IMR-90 (cell line): Measurements from ENCODE around the gene SNTN. TPM values are rescaled to one million over a fixed set of nuclear protein-coding genes. Genes with fewer than 3 reads are reported as not detected.

Source experiments
- ATAC-seq: fragments of 200-7000 bp; cut with Tn5 transposase; 2 replicates; pipeline ENCODE4 v1.9.1; 2020; ENCODE audit warnings: low read depth, mild to moderate bottlenecking, moderate library complexity
- BruUV-seq: library from RNA; stranded (reverse); fragments of 400-500 nt; replicated peaks from 2 replicates; lab custom pipeline; 2021; lab: Mats Ljungman, UMichigan
- CTCF ChIA-PET: fragments of 300-600 bp; formaldehyde crosslinking; extraction: SDS; loops from one replicate; lab custom pipeline; 2021; ENCODE audit warnings: antibody characterized with exemption; lab: Yijun Ruan, JAX
- POLR2A ChIA-PET: fragments of 300-600 bp; sonication (Branson Sonifier 250); formaldehyde crosslinking; loops from one replicate; lab custom pipeline; 2022; ENCODE audit warnings: antibody characterized with exemption; ENCODE audit not compliant: unreplicated experiment; lab: Charles Lee
- DNase-seq: peaks from one replicate; pipeline ENCODE4 v3.0.0; 2013
- H2AFZ ChIP-seq: replicated peaks from 2 replicates; pipeline ENCODE3; 2013; ENCODE audit warnings: low read length, mild to moderate bottlenecking; ENCODE audit not compliant: poor library complexity
- H2AK5ac ChIP-seq: 2 replicates; pipeline ENCODE4 v1.6.1; 2013; ENCODE audit warnings: low read depth, low read length, inconsistent platforms
- H2AK9ac ChIP-seq: replicated peaks from 2 replicates; pipeline ENCODE3; 2013; ENCODE audit warnings: mild to moderate bottlenecking, low read depth, low read length, moderate library complexity; ENCODE audit not compliant: poor library complexity
- H2BK120ac ChIP-seq: 2 replicates; pipeline ENCODE4 v1.6.1; 2013; ENCODE audit warnings: low read depth, low read length, inconsistent platforms
- H2BK15ac ChIP-seq: 3 replicates; pipeline ENCODE4 v1.6.1; 2013; ENCODE audit warnings: low read depth, low read length, inconsistent platforms
- H2BK20ac ChIP-seq: 2 replicates; pipeline ENCODE4 v1.6.1; 2013; ENCODE audit warnings: low read depth, mild to moderate bottlenecking, inconsistent platforms, low read length, moderate library complexity
- H2BK5ac ChIP-seq: 2 replicates; pipeline ENCODE4 v1.6.1; 2013; ENCODE audit warnings: mild to moderate bottlenecking, low read depth, low read length, inconsistent platforms; ENCODE audit not compliant: poor library complexity, severe bottlenecking
- H3K14ac ChIP-seq: replicated peaks from 2 replicates; pipeline ENCODE4 v1.6.1; 2013; ENCODE audit warnings: low read depth, low read length, inconsistent platforms
- H3K18ac ChIP-seq: 2 replicates; pipeline ENCODE4 v1.6.1; 2013; ENCODE audit warnings: low read depth, low read length, control low read depth
- H3K23ac ChIP-seq: 2 replicates; pipeline ENCODE4 v1.6.1; 2013; ENCODE audit warnings: low read depth, low read length, inconsistent platforms
- H3K27ac ChIP-seq: 2 replicates; pipeline ENCODE4 v1.5.1; 2013; ENCODE audit warnings: mild to moderate bottlenecking, control low read depth, low read length; ENCODE audit not compliant: insufficient read depth
- H3K27me3 ChIP-seq: 2 replicates; pipeline ENCODE4 v1.6.1; 2013; ENCODE audit warnings: low read length; ENCODE audit not compliant: control insufficient read depth, insufficient read depth
- H3K36me3 ChIP-seq: 2 replicates; pipeline ENCODE4 v1.6.1; 2013; ENCODE audit warnings: low read length, mixed read lengths; ENCODE audit not compliant: control insufficient read depth, insufficient read depth
- H3K4ac ChIP-seq: 2 replicates; pipeline ENCODE4 v1.6.1; 2013; ENCODE audit warnings: low read depth, low read length, inconsistent platforms
- H3K4me1 ChIP-seq: 2 replicates; pipeline ENCODE4 v1.6.1; 2013; ENCODE audit warnings: low read length, mixed read lengths; ENCODE audit not compliant: control insufficient read depth, insufficient read depth
- H3K4me2 ChIP-seq: 2 replicates; pipeline ENCODE4 v1.6.1; 2013; ENCODE audit warnings: low read depth, mild to moderate bottlenecking, control low read depth, low read length, moderate library complexity
- H3K4me3 ChIP-seq: 2 replicates; pipeline ENCODE4 v1.5.1; 2013; ENCODE audit warnings: low read depth, mild to moderate bottlenecking, control low read depth, low read length, moderate library complexity; ENCODE audit not compliant: insufficient read depth
- H3K56ac ChIP-seq: 2 replicates; pipeline ENCODE4 v1.6.1; 2013; ENCODE audit warnings: low read length, inconsistent platforms; ENCODE audit not compliant: insufficient read depth; ENCODE audit errors: extremely low read depth
- H3K79me1 ChIP-seq, 2 experiments: 2 replicates each; pipeline ENCODE4 v1.6.1; 2013; ENCODE audit warnings: low read length in 2 of 2, inconsistent platforms in 1 of 2, low read depth in 1 of 2
- H3K9ac ChIP-seq: 2 replicates; pipeline ENCODE4 v1.6.1; 2013; ENCODE audit warnings: low read depth, low read length, control low read depth
- H3K9me1 ChIP-seq: 2 replicates; pipeline ENCODE4 v1.6.1; 2013; ENCODE audit warnings: low read length, inconsistent platforms; ENCODE audit not compliant: insufficient read depth
- H3K9me3 ChIP-seq: 2 replicates; pipeline ENCODE4 v1.6.1; 2013; ENCODE audit warnings: low read length; ENCODE audit not compliant: control insufficient read depth, insufficient read depth
- H4K20me1 ChIP-seq: 2 replicates; pipeline ENCODE4 v1.6.1; 2013; ENCODE audit warnings: low read length, inconsistent platforms; ENCODE audit not compliant: insufficient read depth
- H4K5ac ChIP-seq: 2 replicates; pipeline ENCODE4 v1.6.1; 2013; ENCODE audit warnings: mild to moderate bottlenecking, low read depth, low read length, control low read depth
- H4K8ac ChIP-seq, 2 experiments: 2 replicates each; pipeline ENCODE4 v1.6.1; 2013; ENCODE audit warnings: low read depth in 2 of 2, low read length in 2 of 2, control low read depth in 1 of 2, inconsistent platforms in 1 of 2
- H4K91ac ChIP-seq: 2 replicates; pipeline ENCODE4 v1.6.1; 2013; ENCODE audit warnings: low read depth, low read length, inconsistent platforms; ENCODE audit not compliant: insufficient read depth
- RAD21 ChIP-seq: IDR thresholded peaks from 2 replicates; pipeline ENCODE4 v1.6.1; 2012; ENCODE audit warnings: low read length, improper control_type of control experiment
- WGBS, 2 experiments: methylation state at CpG; one replicate each; pipeline versions ENCODE4 v1.1.5 to v1.1.7; 2013; ENCODE audit warnings: missing lambda C conversion rate in 2 of 2; ENCODE audit not compliant: insufficient read length in 1 of 2; ENCODE audit errors: extremely low coverage in 2 of 2; 5-methylcytosine and 5-hydroxymethylcytosine counted together
- dilution Hi-C: fragments of 300-500 bp; cut with HindIII; formaldehyde crosslinking; loops from one replicate; pipeline ENCODE4 v1.14.3; 2018; ENCODE audit warnings: low sequenced_read_pairs; ENCODE audit not compliant: unreplicated experiment
- in situ Hi-C: fragments of 300-500 bp; cut with MboI; formaldehyde crosslinking; loops from 3 replicates; pipeline ENCODE4 v1.14.3; 2019; ENCODE audit warnings: low sequenced_read_pairs, inconsistent platforms, mixed read lengths
- intact Hi-C: fragments of 100-400 bp; cut with micrococcal nuclease; formaldehyde crosslinking; loops from 2 replicates; pipeline ENCODE4 v1.10.0; 2022
- polyA plus RNA-seq, 3 experiments: library from polyadenylated mRNA; depleted of rRNA; stranded (reverse); fragments of >200 nt; gene quantifications; 2 replicates each; pipeline ENCODE4 v1.2.3, GENCODE V29; 2012; ENCODE audit warnings: low replicate concordance in 1 of 3
- total RNA-seq: library from RNA; depleted of rRNA; stranded (reverse); fragments of >200 nt; gene quantifications from 2 replicates; pipeline ENCODE4 v1.2.3, GENCODE V29; 2012

The SNTN gene
- total and polyA plus RNA-seq, 2 of the 4 experiments (the other 2 are of a cell fraction): not detected

- dilution Hi-C loops (no loop called here), intact Hi-C loops (no loop called here), in situ Hi-C loops (no loop called here)
- no peaks in the 10 kb centered on the region for H3K36me3 ChIP-seq
- no peak overlapping the region for H3K4ac ChIP-seq
- H3K4me2 ChIP-seq: no peak overlapping the region
- no peak overlapping the region for H3K23ac ChIP-seq
- DNase-seq (no peak), ATAC-seq (no peak)
- H3K9me3 ChIP-seq: no peaks in the 10 kb centered on the region
- TF ChIP-seq RAD21: no peak
- no peak overlapping the region for H2AK9ac ChIP-seq
- ChIA-PET POLR2A (no interaction called here), CTCF (no interaction called here)
- H3K4me1 ChIP-seq: no peaks in the 10 kb centered on the region
- H2BK5ac ChIP-seq: no peak overlapping the region
- H2BK120ac ChIP-seq: no peak overlapping the region
- no peak overlapping the region for H2BK20ac ChIP-seq
- no peak overlapping the region for H3K27ac ChIP-seq
- H3K4me3 ChIP-seq: no peak overlapping the region
- H2BK15ac ChIP-seq: no peak overlapping the region
- H3K79me1 ChIP-seq: no peaks in the 10 kb centered on the region
- 60% methylated on average over 2 of the region's 9 CpGs; no CpG with 5 or more reads in 1 of the 2 experiments for WGBS, 2 experiments
- BruUV-seq: no TSS peak
- no peaks in the 10 kb centered on the region for H3K9me1 ChIP-seq
- no peak overlapping the region for H3K9ac ChIP-seq
- H3K18ac ChIP-seq: no peak overlapping the region
- no peak overlapping the region for H3K56ac ChIP-seq
- H4K20me1 ChIP-seq: no peaks in the 10 kb centered on the region
- no peak overlapping the region for H2AFZ ChIP-seq
- H4K5ac ChIP-seq: no peak overlapping the region
- H4K91ac ChIP-seq: no peak overlapping the region
- H2AK5ac ChIP-seq: no peak overlapping the region
- no peaks in the 10 kb centered on the region; the same call in 1 of the 2 replicates for H3K27me3 ChIP-seq
- no peak overlapping the region for H4K8ac ChIP-seq
- no peak overlapping the region for H3K14ac ChIP-seq
These were observed 35.1 kb downstream of the SNTN start for GRCh38 chr3:63687278-63688225.
